GM10266 (cell line): ENCODE measurements around the gene RNF17.

Source experiments
- DNase-seq: peaks from one replicate; pipeline ENCODE4 v3.0.0; 2012; ENCODE audit errors: extremely low spot score
- TF ChIP-seq, protein P1 (sequence below): IDR thresholded peaks from 2 replicates; pipeline ENCODE4 v1.5.1; 2012; ENCODE audit warnings: mild to moderate bottlenecking, low read depth; ENCODE audit not compliant: control insufficient read depth, insufficient read depth; ENCODE audit errors: missing control alignments

Gene RNF17, protein sequence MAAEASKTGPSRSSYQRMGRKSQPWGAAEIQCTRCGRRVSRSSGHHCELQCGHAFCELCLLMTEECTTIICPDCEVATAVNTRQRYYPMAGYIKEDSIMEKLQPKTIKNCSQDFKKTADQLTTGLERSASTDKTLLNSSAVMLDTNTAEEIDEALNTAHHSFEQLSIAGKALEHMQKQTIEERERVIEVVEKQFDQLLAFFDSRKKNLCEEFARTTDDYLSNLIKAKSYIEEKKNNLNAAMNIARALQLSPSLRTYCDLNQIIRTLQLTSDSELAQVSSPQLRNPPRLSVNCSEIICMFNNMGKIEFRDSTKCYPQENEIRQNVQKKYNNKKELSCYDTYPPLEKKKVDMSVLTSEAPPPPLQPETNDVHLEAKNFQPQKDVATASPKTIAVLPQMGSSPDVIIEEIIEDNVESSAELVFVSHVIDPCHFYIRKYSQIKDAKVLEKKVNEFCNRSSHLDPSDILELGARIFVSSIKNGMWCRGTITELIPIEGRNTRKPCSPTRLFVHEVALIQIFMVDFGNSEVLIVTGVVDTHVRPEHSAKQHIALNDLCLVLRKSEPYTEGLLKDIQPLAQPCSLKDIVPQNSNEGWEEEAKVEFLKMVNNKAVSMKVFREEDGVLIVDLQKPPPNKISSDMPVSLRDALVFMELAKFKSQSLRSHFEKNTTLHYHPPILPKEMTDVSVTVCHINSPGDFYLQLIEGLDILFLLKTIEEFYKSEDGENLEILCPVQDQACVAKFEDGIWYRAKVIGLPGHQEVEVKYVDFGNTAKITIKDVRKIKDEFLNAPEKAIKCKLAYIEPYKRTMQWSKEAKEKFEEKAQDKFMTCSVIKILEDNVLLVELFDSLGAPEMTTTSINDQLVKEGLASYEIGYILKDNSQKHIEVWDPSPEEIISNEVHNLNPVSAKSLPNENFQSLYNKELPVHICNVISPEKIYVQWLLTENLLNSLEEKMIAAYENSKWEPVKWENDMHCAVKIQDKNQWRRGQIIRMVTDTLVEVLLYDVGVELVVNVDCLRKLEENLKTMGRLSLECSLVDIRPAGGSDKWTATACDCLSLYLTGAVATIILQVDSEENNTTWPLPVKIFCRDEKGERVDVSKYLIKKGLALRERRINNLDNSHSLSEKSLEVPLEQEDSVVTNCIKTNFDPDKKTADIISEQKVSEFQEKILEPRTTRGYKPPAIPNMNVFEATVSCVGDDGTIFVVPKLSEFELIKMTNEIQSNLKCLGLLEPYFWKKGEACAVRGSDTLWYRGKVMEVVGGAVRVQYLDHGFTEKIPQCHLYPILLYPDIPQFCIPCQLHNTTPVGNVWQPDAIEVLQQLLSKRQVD (N-terminal part only)

DNA sequence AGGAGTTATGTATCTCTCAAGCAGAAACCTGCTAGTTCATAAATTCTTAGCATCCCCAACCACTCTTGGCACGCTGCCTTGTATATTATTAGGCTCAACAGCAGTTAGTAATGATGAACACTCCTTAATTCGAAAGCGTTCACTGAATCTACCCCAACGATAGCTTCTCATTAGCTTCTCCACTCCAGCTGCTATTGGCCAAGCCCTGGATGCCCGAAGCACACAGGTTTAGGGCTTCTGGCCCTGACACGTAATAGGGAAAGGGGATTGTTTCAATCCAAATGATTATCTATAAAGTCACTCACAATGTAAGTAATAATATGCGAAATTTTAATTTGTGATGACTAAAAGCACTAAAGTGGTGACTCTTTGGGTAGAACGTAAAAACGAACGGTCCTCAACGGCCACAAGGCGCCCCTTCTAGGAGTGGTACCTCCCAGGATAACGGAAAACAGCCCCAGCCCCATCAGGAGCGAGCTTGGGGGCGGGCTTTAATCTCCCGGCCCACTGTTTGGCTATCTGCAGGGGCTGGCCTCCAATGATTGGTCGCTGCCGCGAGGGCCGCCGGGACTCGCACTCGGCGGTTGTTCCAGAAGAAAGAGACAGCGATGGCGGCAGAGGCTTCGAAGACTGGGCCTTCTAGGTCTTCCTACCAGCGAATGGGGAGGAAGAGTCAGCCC lies at the start of gene RNF17:
TSS of gene RNF17 (plus strand) at position 574 of the 680 bp plus-strand sequence. CDS start at position 609, 35 bp downstream.
- no peak for DNase-seq
- TF ChIP-seq, protein P1, sequence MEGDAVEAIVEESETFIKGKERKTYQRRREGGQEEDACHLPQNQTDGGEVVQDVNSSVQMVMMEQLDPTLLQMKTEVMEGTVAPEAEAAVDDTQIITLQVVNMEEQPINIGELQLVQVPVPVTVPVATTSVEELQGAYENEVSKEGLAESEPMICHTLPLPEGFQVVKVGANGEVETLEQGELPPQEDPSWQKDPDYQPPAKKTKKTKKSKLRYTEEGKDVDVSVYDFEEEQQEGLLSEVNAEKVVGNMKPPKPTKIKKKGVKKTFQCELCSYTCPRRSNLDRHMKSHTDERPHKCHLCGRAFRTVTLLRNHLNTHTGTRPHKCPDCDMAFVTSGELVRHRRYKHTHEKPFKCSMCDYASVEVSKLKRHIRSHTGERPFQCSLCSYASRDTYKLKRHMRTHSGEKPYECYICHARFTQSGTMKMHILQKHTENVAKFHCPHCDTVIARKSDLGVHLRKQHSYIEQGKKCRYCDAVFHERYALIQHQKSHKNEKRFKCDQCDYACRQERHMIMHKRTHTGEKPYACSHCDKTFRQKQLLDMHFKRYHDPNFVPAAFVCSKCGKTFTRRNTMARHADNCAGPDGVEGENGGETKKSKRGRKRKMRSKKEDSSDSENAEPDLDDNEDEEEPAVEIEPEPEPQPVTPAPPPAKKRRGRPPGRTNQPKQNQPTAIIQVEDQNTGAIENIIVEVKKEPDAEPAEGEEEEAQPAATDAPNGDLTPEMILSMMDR, result no peak

DNA sequence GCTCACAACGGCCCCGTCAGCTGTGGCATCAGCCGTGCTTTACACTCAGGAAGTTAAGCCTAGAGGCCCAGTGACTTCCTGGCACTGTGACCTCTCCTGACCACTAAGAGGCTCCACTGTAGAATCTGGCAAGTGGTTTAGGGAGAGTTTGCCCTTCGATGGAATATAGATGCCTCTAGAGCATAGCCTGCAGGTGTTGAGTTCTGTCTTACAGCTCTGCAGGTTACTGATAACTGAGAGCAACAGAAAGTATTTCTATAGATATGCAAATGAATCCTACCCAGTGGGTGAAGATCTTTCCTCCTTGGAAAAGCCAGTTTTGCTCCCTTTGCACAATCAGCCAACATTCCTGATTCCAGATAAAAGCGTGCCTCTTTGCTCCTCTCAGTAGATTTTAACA lies 48.0 kb upstream of the RNF17 start:
- DNase-seq, result no peak
- TF ChIP-seq, protein P1, result no peak

DNA sequence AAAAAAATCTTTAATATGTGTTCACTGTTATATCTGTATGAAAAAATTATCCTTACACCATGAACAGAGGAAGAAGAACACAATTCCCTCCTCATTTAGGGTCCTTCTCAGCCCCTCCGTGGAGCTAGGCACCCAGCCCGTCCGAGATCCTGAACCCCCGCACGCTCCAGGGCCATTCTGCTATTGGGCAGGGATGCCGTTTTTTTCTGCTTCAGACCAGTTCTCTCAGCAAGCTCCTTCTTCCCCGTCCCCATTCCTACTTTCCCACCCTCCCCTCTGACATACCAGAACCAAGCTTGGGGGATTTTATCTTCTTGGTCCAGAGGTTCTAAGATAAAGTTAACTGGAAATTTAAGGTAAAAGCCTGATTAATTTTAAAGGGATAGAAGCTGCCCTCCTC lies 47.5 kb upstream of the RNF17 start:
- TF ChIP-seq, protein P1, result no peak
- no peak for DNase-seq

DNA sequence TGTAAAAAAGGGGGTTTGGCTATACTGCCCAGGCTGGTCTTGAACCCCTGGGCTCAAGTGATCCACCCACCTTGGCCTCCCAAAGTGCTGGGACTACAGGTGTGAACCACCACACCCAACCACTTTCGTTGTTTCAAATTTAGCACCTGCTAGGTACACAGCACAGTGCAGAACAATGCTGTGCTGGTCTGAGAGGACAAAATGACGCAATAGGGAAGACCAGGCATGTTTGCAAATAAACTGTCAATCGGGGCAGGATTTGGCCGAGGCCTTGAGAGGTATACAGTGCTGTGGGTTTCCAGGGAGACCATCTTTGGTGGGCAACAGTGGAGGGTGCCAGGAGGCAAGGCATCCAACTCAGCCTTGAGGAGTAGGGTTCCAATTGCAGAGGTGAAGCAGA lies 46.8 kb upstream of the RNF17 start:
- TF ChIP-seq, protein P1, result no peak
- no peak for DNase-seq

DNA sequence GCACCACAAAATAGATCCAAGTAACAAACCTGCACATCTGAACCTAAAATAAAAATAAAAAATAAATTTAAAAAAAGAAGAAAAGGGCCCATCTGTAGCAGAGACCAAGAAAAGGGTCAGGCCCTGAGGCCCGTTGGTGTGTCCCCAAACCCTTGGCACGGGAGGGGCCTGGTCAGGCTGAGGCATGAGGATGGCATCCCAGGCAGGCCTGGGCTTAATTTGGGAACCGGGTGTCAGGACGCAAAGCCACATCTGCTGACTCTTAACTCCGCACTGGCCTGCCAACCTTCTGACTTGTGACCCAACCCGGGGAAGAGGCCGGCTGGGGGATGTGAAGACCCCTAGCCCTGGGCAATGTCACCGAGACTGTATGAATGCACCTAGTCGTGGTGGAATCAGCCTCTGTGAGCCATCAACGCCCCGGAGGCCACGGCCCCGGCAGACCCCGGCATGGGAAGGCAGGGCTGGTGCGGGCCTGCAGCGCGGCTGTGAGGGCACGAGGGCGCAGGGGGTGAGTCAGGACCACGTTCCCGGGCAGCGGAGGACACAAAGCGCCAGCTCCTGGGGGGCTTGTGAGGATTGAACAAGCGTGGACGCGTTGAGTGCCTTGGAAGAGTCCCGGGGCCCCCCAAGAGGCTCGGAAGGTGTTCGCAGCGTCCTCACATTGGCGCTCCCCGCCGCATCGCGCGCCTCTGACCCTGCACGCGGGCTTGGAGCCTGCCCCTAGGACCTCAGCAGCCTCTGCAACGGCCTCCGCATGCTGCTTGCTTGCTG lies 45.6 kb upstream of the RNF17 start:
- DNase-seq, result no peak
- TF ChIP-seq, protein P1, result no peak

DNA sequence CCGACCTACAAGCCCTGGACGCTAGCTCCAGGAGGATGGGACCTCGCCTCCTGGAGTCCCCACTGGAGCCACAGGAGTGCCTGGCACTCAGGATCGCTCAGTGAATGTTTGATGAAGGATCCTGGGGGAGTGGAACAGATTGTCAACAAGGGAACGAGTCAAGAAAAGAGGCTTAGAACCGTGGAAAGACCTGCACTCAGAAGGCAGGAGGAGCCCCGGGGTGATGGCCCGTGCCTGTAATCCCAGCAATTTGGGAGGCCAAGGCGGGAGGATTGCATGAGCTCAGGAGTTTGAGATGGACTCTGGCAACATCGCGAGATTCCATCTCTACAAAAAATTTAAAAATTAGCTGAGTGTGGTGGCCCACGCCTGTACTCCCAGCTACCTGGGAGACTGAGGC lies 44.8 kb upstream of the RNF17 start:
- TF ChIP-seq, protein P1, result no peak
- no peak for DNase-seq
